GM12892 (cell line): ENCODE measurements around the gene ATP7A.
"Not testable (repeated sequence)": the region's sequence is repeated elsewhere in the genome, so short reads cannot be mapped to it uniquely, and the experiment has no call there.

Source experiments
- DNase-seq: peaks from one replicate; pipeline ENCODE4 v3.0.0; 2011; ENCODE audit not compliant: insufficient read length
- FAIRE-seq: peaks from 2 replicates; lab custom pipeline; 2011; peaks lifted over from hg19 to GRCh38; lab: Jason Lieb, UNC
- POLR2A ChIP-seq: IDR thresholded peaks from 2 replicates; pipeline ENCODE4 v1.6.1; 2011; ENCODE audit warnings: low read depth, low read length, control low read depth
- POLR2AphosphoS5 ChIP-seq: IDR thresholded peaks from 2 replicates; pipeline ENCODE4 v1.6.1; 2011; ENCODE audit warnings: low read depth, low read length, control low read depth
- TAF1 ChIP-seq: IDR thresholded peaks from 2 replicates; pipeline ENCODE4 v1.6.1; 2011; ENCODE audit warnings: low read depth, mild to moderate bottlenecking, control low read depth, low read length, borderline replicate concordance

Gene ATP7A

GRCh38 chrX:78064152-78064551, 153.7 kb downstream of the ATP7A start:
- FAIRE-seq, result peak; percentile 53
- TF ChIP-seq POLR2AphosphoS5, result no peak
- TF ChIP-seq TAF1, result no peak
- no peak for TF ChIP-seq POLR2A

GRCh38 chrX:78064698-78065601, 154.5 kb downstream of the ATP7A start:
- FAIRE-seq (peak; percentile 85), DNase-seq (peak; percentile 9)
- peak; percentile 19; the same call in 1 of the 2 replicates for TF ChIP-seq POLR2A

More at GRCh38 chrX:78064152-78064551, 153.7 kb downstream of the ATP7A start:
- DNase-seq, result no peak

GRCh38 chrX:78066110-78066509, 155.6 kb downstream of the ATP7A start:
- FAIRE-seq, result no peak
- DNase-seq, result no peak
- TF ChIP-seq POLR2AphosphoS5 (no peak), TAF1 (no peak), POLR2A (no peak)

GRCh38 chrX:78071331-78071730, 160.8 kb downstream of the ATP7A start:
- DNase-seq (no peak), FAIRE-seq (no peak)
- no peak for TF ChIP-seq POLR2AphosphoS5
- no peak for TF ChIP-seq POLR2A
- TF ChIP-seq TAF1, result no peak

GRCh38 chrX:78073147-78074077, 162.9 kb downstream of the ATP7A start:
- not testable (repeated sequence) for FAIRE-seq

GRCh38 chrX:78074088-78074487, 163.6 kb downstream of the ATP7A start:
- DNase-seq, result no peak
- TF ChIP-seq POLR2AphosphoS5, result no peak
- TF ChIP-seq POLR2A, result no peak
- no peak for TF ChIP-seq TAF1
- no peak for FAIRE-seq

More at GRCh38 chrX:78073147-78074077, 162.9 kb downstream of the ATP7A start:
- DNase-seq, result not testable (repeated sequence)

GRCh38 chrX:78075787-78076389, 165.4 kb downstream of the ATP7A start:
- TF ChIP-seq POLR2A (no peak), TAF1 (no peak), POLR2AphosphoS5 (no peak)
- DNase-seq (no peak), FAIRE-seq (no peak)

GRCh38 chrX:78081413-78081812, 170.9 kb downstream of the ATP7A start:
- FAIRE-seq, DNase-seq: not testable (repeated sequence)

- DNase-seq (no peak), FAIRE-seq (peak; percentile 61)
- TF ChIP-seq TAF1 (no peak), POLR2A (no peak), POLR2AphosphoS5 (no peak)
Measured at GRCh38 chrX:78092296-78092695, 181.8 kb downstream of the ATP7A start.

- DNase-seq, result no peak
- TF ChIP-seq POLR2A (no peak), TAF1 (no peak), POLR2AphosphoS5 (no peak)
- FAIRE-seq, result peak; percentile 30
Measured at GRCh38 chrX:78098108-78098507, 187.6 kb downstream of the ATP7A start.
